SK-N-SH (cell line): ENCODE results near the gene PIGL. TPM values are rescaled to one million over a fixed set of nuclear protein-coding genes. Genes with fewer than 3 reads are reported as not detected.

ENCODE experiments used
- CTCF ChIA-PET: fragments of 300-600, 350-600 bp; formaldehyde crosslinking; extraction: SDS; loops from one replicate; lab custom pipeline; 2021; lab: Yijun Ruan, JAX
- POLR2A ChIA-PET: fragments of 350-600 bp; sonication (Branson Sonifier 250); formaldehyde crosslinking; extraction: SDS; loops from one replicate; lab custom pipeline; 2020; ENCODE audit warnings: antibody characterized with exemption, inconsistent platforms; lab: Yijun Ruan, JAX
- DNase-seq: peaks from one replicate; pipeline ENCODE4 v3.0.0; 2012
- H2AFZ ChIP-seq: fragments of 200-600 bp; sonication (generic); 2 replicates; pipeline ENCODE4 v1.8.1; 2016; ENCODE audit warnings: antibody characterized with exemption, mild to moderate bottlenecking, low read depth
- H3F3A ChIP-seq: fragments of 200-600 bp; sonication (generic); replicated peaks from 2 replicates; pipeline ENCODE3; 2016; ENCODE audit warnings: antibody characterized with exemption, mild to moderate bottlenecking; ENCODE audit not compliant: insufficient read depth
- H3K27ac ChIP-seq, 2 experiments: fragments of 200-500 bp in 1 of 2; fragments of 200-600 bp in 1 of 2; sonication (Bioruptor generic) in 1 of 2; sonication (generic), shearing (Covaris generic) in 1 of 2; 2 replicates each; pipeline versions ENCODE4 v1.5.1 to v1.6.1; 2014 to 2016; ENCODE audit warnings: low read depth in 2 of 2, inconsistent platforms in 1 of 2, low read length in 1 of 2, mild to moderate bottlenecking in 1 of 2, mixed read lengths in 1 of 2
- H3K27me3 ChIP-seq: fragments of 200-600 bp; sonication (generic), shearing (Covaris generic); 2 replicates; pipeline ENCODE4 v1.6.1; 2016; ENCODE audit warnings: mixed run types; ENCODE audit not compliant: insufficient read depth
- H3K36me3 ChIP-seq, 2 experiments: fragments of 200-500 bp in 1 of 2; fragments of 200-600 bp in 1 of 2; sonication (Bioruptor generic) in 1 of 2; sonication (generic) in 1 of 2; replicated peaks in 1 of 2; 2 replicates each; pipeline versions ENCODE3 to v1.5.1; 2014 to 2016; ENCODE audit warnings: low read length in 1 of 2, mild to moderate bottlenecking in 1 of 2; ENCODE audit not compliant: insufficient read depth in 2 of 2, control insufficient read depth in 1 of 2
- H3K4me1 ChIP-seq, 2 experiments: fragments of 200-500 bp in 1 of 2; fragments of 200-600 bp in 1 of 2; sonication (Bioruptor generic) in 1 of 2; sonication (generic), shearing (Covaris generic) in 1 of 2; 2 replicates each; pipeline versions ENCODE4 v1.5.1 to v1.6.1; 2014 to 2016; ENCODE audit warnings: low read depth in 1 of 2, low read length in 1 of 2, mixed run types in 1 of 2; ENCODE audit not compliant: insufficient read depth in 2 of 2, control insufficient read depth in 1 of 2
- H3K4me2 ChIP-seq: fragments of 200-600 bp; sonication (generic), shearing (Covaris generic); 2 replicates; pipeline ENCODE4 v1.6.1; 2017; ENCODE audit warnings: mixed run types
- H3K4me3 ChIP-seq, 2 experiments: fragments of 200-500 bp in 1 of 2; fragments of 200-600 bp in 1 of 2; sonication (Bioruptor generic) in 1 of 2; sonication (generic), shearing (Covaris generic) in 1 of 2; 2 replicates each; pipeline versions ENCODE4 v1.5.1 to v1.8.1; 2014 to 2016; ENCODE audit warnings: low read depth in 2 of 2, inconsistent platforms in 1 of 2, low read length in 1 of 2, mild to moderate bottlenecking in 1 of 2, mixed read lengths in 1 of 2, moderate library complexity in 1 of 2
- H3K79me2 ChIP-seq: fragments of 200-600 bp; sonication (generic); 2 replicates; pipeline ENCODE4 v1.8.1; 2017; ENCODE audit warnings: mild to moderate bottlenecking; ENCODE audit not compliant: insufficient read depth
- H3K9ac ChIP-seq: fragments of 200-600 bp; sonication (generic); 2 replicates; pipeline ENCODE4 v1.6.1; 2017; ENCODE audit warnings: mixed run types
- H3K9me2 ChIP-seq: fragments of 200-600 bp; sonication (generic); 2 replicates; pipeline ENCODE4 v1.6.1; 2017; ENCODE audit warnings: mixed run types
- H3K9me3 ChIP-seq: fragments of 200-600 bp; sonication (generic); 2 replicates; pipeline ENCODE4 v1.6.1; 2017; ENCODE audit warnings: mixed run types, mild to moderate bottlenecking, moderate library complexity
- H4K20me1 ChIP-seq: fragments of 200-600 bp; sonication (generic); 2 replicates; pipeline ENCODE4 v1.6.1; 2017; ENCODE audit warnings: mild to moderate bottlenecking, mixed run types; ENCODE audit not compliant: insufficient read depth
- CTCF ChIP-seq: fragments of 200-600 bp; sonication (generic); IDR thresholded peaks from 2 replicates; pipeline ENCODE4 v1.6.1; 2017; ENCODE audit warnings: antibody characterized with exemption, mild to moderate bottlenecking, moderate library complexity
- ELF1 ChIP-seq: IDR thresholded peaks from 2 replicates; pipeline ENCODE4 v1.4.0; 2012
- FOSL2 ChIP-seq: IDR thresholded peaks from 2 replicates; pipeline ENCODE4 v1.4.0; 2012; ENCODE audit warnings: low read depth, mild to moderate bottlenecking, moderate library complexity, borderline replicate concordance
- GABPA ChIP-seq: IDR thresholded peaks from 2 replicates; pipeline ENCODE4 v1.4.0; 2012; ENCODE audit warnings: low read depth, mild to moderate bottlenecking
- GATA2 ChIP-seq: sonication (generic); formaldehyde crosslinking; IDR thresholded peaks from 2 replicates; pipeline ENCODE4 v1.5.0; 2020; ENCODE audit warnings: mild to moderate bottlenecking, missing genetic modification reagents
- JUND ChIP-seq: IDR thresholded peaks from 2 replicates; pipeline ENCODE4 v1.4.0; 2012
- MAX ChIP-seq: IDR thresholded peaks from 2 replicates; pipeline ENCODE4 v1.4.0; 2012; ENCODE audit warnings: low read depth
- MEF2A ChIP-seq: IDR thresholded peaks from 2 replicates; pipeline ENCODE4 v1.4.0; 2012; ENCODE audit warnings: low read depth, borderline replicate concordance
- NFIC ChIP-seq: IDR thresholded peaks from 2 replicates; pipeline ENCODE4 v1.4.0; 2012; ENCODE audit warnings: borderline replicate concordance
- NRF1 ChIP-seq: IDR thresholded peaks from 2 replicates; pipeline ENCODE4 v1.6.1; 2012; ENCODE audit warnings: low read depth, mild to moderate bottlenecking, low read length
- RAD21 ChIP-seq: IDR thresholded peaks from 2 replicates; pipeline ENCODE4 v1.6.1; 2012; ENCODE audit warnings: mild to moderate bottlenecking, low read length
- RCOR1 ChIP-seq: fragments of 150-350 bp; IDR thresholded peaks from 2 replicates; pipeline ENCODE4 v1.6.1; 2017; ENCODE audit warnings: antibody characterized with exemption, low read length
- REST ChIP-seq: IDR thresholded peaks from 2 replicates; pipeline ENCODE4 v1.6.1; 2012; ENCODE audit warnings: mild to moderate bottlenecking, low read depth, low read length, moderate library complexity
- SMC3 ChIP-seq: IDR thresholded peaks from 2 replicates; pipeline ENCODE4 v1.6.1; 2012; ENCODE audit warnings: low read depth, low read length, improper control_type of control experiment
- TAF1 ChIP-seq: IDR thresholded peaks from 2 replicates; pipeline ENCODE4 v1.6.1; 2012; ENCODE audit warnings: low read depth, mild to moderate bottlenecking, low read length, moderate library complexity, borderline replicate concordance
- TCF12 ChIP-seq: IDR thresholded peaks from 2 replicates; pipeline ENCODE4 v1.4.0; 2012
- TEAD4 ChIP-seq: IDR thresholded peaks from 2 replicates; pipeline ENCODE4 v1.4.0; 2012; ENCODE audit warnings: mild to moderate bottlenecking, borderline replicate concordance; ENCODE audit not compliant: insufficient read depth
- YY1 ChIP-seq: IDR thresholded peaks from 2 replicates; pipeline ENCODE4 v1.4.0; 2012; ENCODE audit warnings: low read depth, mild to moderate bottlenecking
- WGBS: methylation state at CpG from one replicate; pipeline ENCODE4 v1.1.6; 2017; ENCODE audit warnings: low lambda C conversion rate; 5-methylcytosine and 5-hydroxymethylcytosine counted together
- polyA plus RNA-seq, 3 experiments: library from polyadenylated mRNA; depleted of rRNA; stranded (reverse); fragments of >200 nt; gene quantifications; 2 replicates each; pipeline ENCODE4 v1.2.3, GENCODE V29; 2012

Gene PIGL
- polyA plus RNA-seq, 1 of the 3 experiments (the other 2 are of a cell fraction): 34.0 TPM

- Histone ChIP-seq H3K4me2 (no peak overlapping the region), H3K9me3 (no peaks in the 10 kb centered on the region), H3K27ac (no peak overlapping the region), H3K4me1 (no peaks in the 10 kb centered on the region), H3K9me2 (no peaks in the 10 kb centered on the region), H3K4me3 (no peak overlapping the region), H3K36me3 (no peaks in the 10 kb centered on the region), H4K20me1 (no peaks in the 10 kb centered on the region), H2AFZ (no peak overlapping the region), H3F3A (no peaks in the 10 kb centered on the region), H3K79me2 (no peaks in the 10 kb centered on the region), H3K27me3 (no peaks in the 10 kb centered on the region), H3K9ac (no peak overlapping the region)
- 84% methylated on average over 7 of the region's 7 CpGs for WGBS
- no peak for DNase-seq
- CTCF ChIA-PET: interaction anchor here (1.3 kb wide), 1 partner anchor 9 kb away, joined by 6 read pairs; no protein-coding TSS in a partner anchor
- POLR2A ChIA-PET: interaction anchor here (0.7 kb wide), 1 partner anchor 1363 kb away, joined by 3 read pairs; no protein-coding TSS in a partner anchor
- TF ChIP-seq GATA2 (CRISPR knock-in tag) (no peak), RAD21 (no peak), TAF1 (no peak), MEF2A (no peak), YY1 (no peak), NFIC (no peak), JUND (no peak), TEAD4 (no peak), CTCF (no peak), FOSL2 (no peak), RCOR1 (no peak)
Observed at GRCh38 chr17:16313139-16314090, 96.4 kb downstream of the PIGL start.

- H2AFZ ChIP-seq: no peak overlapping the region
- H3K36me3 ChIP-seq: no peaks in the 10 kb centered on the region
- no peak for DNase-seq
- H3K9me3 ChIP-seq: no peaks in the 10 kb centered on the region
- no peak overlapping the region for H3K4me3 ChIP-seq
- no peak overlapping the region for H3K27ac ChIP-seq
- H3K9me2 ChIP-seq: no peaks in the 10 kb centered on the region
- H3K4me1 ChIP-seq: no peaks in the 10 kb centered on the region
- no peak overlapping the region for H3K4me2 ChIP-seq
- no peaks in the 10 kb centered on the region for H3K27me3 ChIP-seq
- CTCF ChIA-PET: interaction anchor here (1.3 kb wide), 1 partner anchor 9 kb away, joined by 6 read pairs; no protein-coding TSS in a partner anchor
- no peaks in the 10 kb centered on the region for H3K79me2 ChIP-seq
- POLR2A ChIA-PET: no interaction called here
- H3K9ac ChIP-seq: no peak overlapping the region
- no peaks in the 10 kb centered on the region for H3F3A ChIP-seq
- no peaks in the 10 kb centered on the region for H4K20me1 ChIP-seq
- TF ChIP-seq GABPA: no peak
- TF ChIP-seq TAF1: no peak
- no peak for TF ChIP-seq YY1
- no peak for TF ChIP-seq TCF12
- no peak for TF ChIP-seq NRF1
- no peak for TF ChIP-seq ELF1
- no peak for TF ChIP-seq SMC3
- no peak for TF ChIP-seq REST
- no peak for TF ChIP-seq MAX
- TF ChIP-seq CTCF: no peak
Observed at GRCh38 chr17:16314189-16314588, 97.2 kb downstream of the PIGL start.
